ENCODE measurements around the gene PDILT. TPM values are rescaled to one million over a fixed set of nuclear protein-coding genes. Genes with fewer than 3 reads are reported as not detected.

PDILT gene
- total RNA-seq, 1 donor from 2014 or later = not detected

- H3K4me3 Mint-ChIP-seq (ENCODE audit: unreplicated experiment) = no peak overlapping the region
- no peaks in the 10 kb centered on the region for H3K9me3 Mint-ChIP-seq (ENCODE audit: unreplicated experiment)
- no peak for DNase-seq
- TF ChIP-seq CTCF (IDR thresholded peaks at IDR 0.05; ENCODE audit: partially characterized antibody, unreplicated experiment) = no peak
- H3K36me3 Mint-ChIP-seq (ENCODE audit: unreplicated experiment) = no peaks in the 10 kb centered on the region
- no peaks in the 10 kb centered on the region for H3K4me1 Mint-ChIP-seq (ENCODE audit: low read depth, unreplicated experiment)
- H3K27ac Mint-ChIP-seq (ENCODE audit: unreplicated experiment) = no peak overlapping the region
- H3K27me3 Mint-ChIP-seq (ENCODE audit: unreplicated experiment) = no peaks in the 10 kb centered on the region
Observed at GRCh38 chr16:20415541-20415940, 11.0 kb upstream of the PDILT start.

- Mint-ChIP-seq H3K9me3 (ENCODE audit: unreplicated experiment) (no peaks in the 10 kb centered on the region), H3K27ac (ENCODE audit: unreplicated experiment) (no peak overlapping the region), H3K4me3 (ENCODE audit: unreplicated experiment) (no peak overlapping the region), H3K27me3 (ENCODE audit: unreplicated experiment) (peaks cover 2% of the 10 kb centered on the region), H3K4me1 (ENCODE audit: low read depth, unreplicated experiment) (no peaks in the 10 kb centered on the region), H3K36me3 (ENCODE audit: unreplicated experiment) (no peaks in the 10 kb centered on the region)
- no peak for DNase-seq
- no peak for TF ChIP-seq CTCF (IDR thresholded peaks at IDR 0.05; ENCODE audit: partially characterized antibody, unreplicated experiment)
Observed at GRCh38 chr16:20411055-20411454, 6.5 kb upstream of the PDILT start.

GRCh38 chr16:20410121-20410723 lies 5.7 kb upstream of the PDILT start:
- DNase-seq = no peak
- H3K9me3 Mint-ChIP-seq (ENCODE audit: unreplicated experiment) = no peaks in the 10 kb centered on the region
- H3K27ac Mint-ChIP-seq (ENCODE audit: unreplicated experiment) = no peak overlapping the region
- H3K27me3 Mint-ChIP-seq (ENCODE audit: unreplicated experiment) = peaks cover 2% of the 10 kb centered on the region
- TF ChIP-seq CTCF (IDR thresholded peaks at IDR 0.05; ENCODE audit: partially characterized antibody, unreplicated experiment) = no peak
- no peaks in the 10 kb centered on the region for H3K4me1 Mint-ChIP-seq (ENCODE audit: low read depth, unreplicated experiment)
- H3K36me3 Mint-ChIP-seq (ENCODE audit: unreplicated experiment) = no peaks in the 10 kb centered on the region
- H3K4me3 Mint-ChIP-seq (ENCODE audit: unreplicated experiment) = no peak overlapping the region

GRCh38 chr16:20409398-20410120 lies 5.0 kb upstream of the PDILT start, which contains the start of gene ACSM5:
ACSM5 (plus strand) TSS chr16:20409534; CDS start chr16:20411485, 1,951 bp downstream.
- no peak within 1 kb of the TSS for H3K4me3 Mint-ChIP-seq (ENCODE audit: unreplicated experiment)
- peaks cover 2% of the 10 kb centered on the region for H3K27me3 Mint-ChIP-seq (ENCODE audit: unreplicated experiment)
- DNase-seq = no peak
- H3K4me1 Mint-ChIP-seq (ENCODE audit: low read depth, unreplicated experiment) = no peaks in the 10 kb centered on the region
- TF ChIP-seq CTCF (IDR thresholded peaks at IDR 0.05; ENCODE audit: partially characterized antibody, unreplicated experiment) = no peak
- no peaks in the 10 kb centered on the region for H3K9me3 Mint-ChIP-seq (ENCODE audit: unreplicated experiment)
- no peaks in the 10 kb centered on the region for H3K36me3 Mint-ChIP-seq (ENCODE audit: unreplicated experiment)
- no peak within 1 kb of the TSS for H3K27ac Mint-ChIP-seq (ENCODE audit: unreplicated experiment)

GRCh38 chr16:20402651-20403050 lies 1.9 kb downstream of the PDILT start:
- DNase-seq = no peak
- Mint-ChIP-seq H3K27ac (ENCODE audit: unreplicated experiment) (no peak overlapping the region), H3K9me3 (ENCODE audit: unreplicated experiment) (peaks cover 1% of the 10 kb centered on the region), H3K36me3 (ENCODE audit: unreplicated experiment) (no peaks in the 10 kb centered on the region), H3K27me3 (ENCODE audit: unreplicated experiment) (no peaks in the 10 kb centered on the region), H3K4me1 (ENCODE audit: low read depth, unreplicated experiment) (no peaks in the 10 kb centered on the region), H3K4me3 (ENCODE audit: unreplicated experiment) (no peak overlapping the region)
- TF ChIP-seq CTCF (IDR thresholded peaks at IDR 0.05; ENCODE audit: partially characterized antibody, unreplicated experiment) = no peak
